GM12864 (cell line): Measurements from ENCODE around the gene SNX33.
"Not testable (repeated sequence)": the region's sequence is repeated elsewhere in the genome, so short reads cannot be mapped to it uniquely, and the experiment has no call there.

Experiments used
- DNase-seq: peaks from one replicate; pipeline ENCODE4 v3.0.0-alpha.2; 2011; ENCODE audit warnings: low read depth
- H3K4me3 ChIP-seq: 2 replicates; pipeline ENCODE4 v1.5.1; 2011; ENCODE audit warnings: mild to moderate bottlenecking, low read depth, low read length, control low read depth
- CTCF ChIP-seq: IDR thresholded peaks from 2 replicates; pipeline ENCODE4 v1.5.1; 2011; ENCODE audit warnings: low read depth, mild to moderate bottlenecking, moderate library complexity, low read length, control low read depth, inconsistent platforms; ENCODE audit errors: missing control alignments

Gene SNX33

GRCh38 chr15:75702436-75702835 lies 54.7 kb downstream of the SNX33 start:
- TF ChIP-seq CTCF, result no peak
- no peak for DNase-seq
- no peak overlapping the region for H3K4me3 ChIP-seq

GRCh38 chr15:75703440-75704262 lies 55.9 kb downstream of the SNX33 start:
- DNase-seq, H3K4me3 ChIP-seq: not testable (repeated sequence)

GRCh38 chr15:75704263-75704615 lies 56.5 kb downstream of the SNX33 start:
- DNase-seq, result no peak
- TF ChIP-seq CTCF, result no peak
- H3K4me3 ChIP-seq, result no peak overlapping the region

- no peak for TF ChIP-seq CTCF
- H3K4me3 ChIP-seq, result no peak overlapping the region
- DNase-seq, result no peak
These were observed 56.9 kb downstream of the SNX33 start for GRCh38 chr15:75704618-75705017.

GRCh38 chr15:75705375-75705774 lies 57.7 kb downstream of the SNX33 start:
- not testable (repeated sequence) for H3K4me3 ChIP-seq, DNase-seq

GRCh38 chr15:75705854-75706681 lies 58.4 kb downstream of the SNX33 start:
- TF ChIP-seq CTCF, result no peak

GRCh38 chr15:75706682-75706954 lies 58.9 kb downstream of the SNX33 start:
- no peak for DNase-seq
- H3K4me3 ChIP-seq, result no peak overlapping the region
- TF ChIP-seq CTCF, result no peak

More at GRCh38 chr15:75705854-75706681, 58.4 kb downstream of the SNX33 start:
- H3K4me3 ChIP-seq, result no peak overlapping the region
- DNase-seq, result no peak

- DNase-seq, H3K4me3 ChIP-seq: not testable (repeated sequence)
These were observed 61.7 kb downstream of the SNX33 start for GRCh38 chr15:75709458-75709857.

GRCh38 chr15:75710874-75711273 lies 63.2 kb downstream of the SNX33 start:
- not testable (repeated sequence) for DNase-seq, H3K4me3 ChIP-seq

GRCh38 chr15:75711495-75711894 lies 63.8 kb downstream of the SNX33 start:
- not testable (repeated sequence) for DNase-seq, H3K4me3 ChIP-seq
